ENCODE data around the gene KLB.
"Not testable (repeated sequence)": the region's sequence is repeated elsewhere in the genome, so short reads cannot be mapped to it uniquely, and the experiment has no call there.

- TF ChIP-seq EZH2 (optimal IDR thresholded peaks at IDR 0.05; ENCODE audit: low read depth, low read length); CTCF (IDR thresholded peaks at IDR 0.05; ENCODE audit: low read length): not testable (repeated sequence)
Observed at GRCh38 chr4:39458161-39458504, 51.4 kb downstream of the KLB start.
